OCI-LY3 (cell line): Measurements from ENCODE around the gene FBN2.

Source experiments
- CTCF ChIP-seq: fragments of 200-600, 300-600 bp; sonication (generic); IDR thresholded peaks from 2 replicates; pipeline ENCODE4 v1.5.1; 2014; ENCODE audit warnings: antibody characterized with exemption, low read length, low read depth
- EZH2phosphoT487 ChIP-seq: fragments of 200-600 bp; shearing (Covaris generic); IDR thresholded peaks from 2 replicates; pipeline ENCODE4 v1.6.1; 2018; ENCODE audit warnings: antibody characterized with exemption, mixed run types, low read depth

DNA sequence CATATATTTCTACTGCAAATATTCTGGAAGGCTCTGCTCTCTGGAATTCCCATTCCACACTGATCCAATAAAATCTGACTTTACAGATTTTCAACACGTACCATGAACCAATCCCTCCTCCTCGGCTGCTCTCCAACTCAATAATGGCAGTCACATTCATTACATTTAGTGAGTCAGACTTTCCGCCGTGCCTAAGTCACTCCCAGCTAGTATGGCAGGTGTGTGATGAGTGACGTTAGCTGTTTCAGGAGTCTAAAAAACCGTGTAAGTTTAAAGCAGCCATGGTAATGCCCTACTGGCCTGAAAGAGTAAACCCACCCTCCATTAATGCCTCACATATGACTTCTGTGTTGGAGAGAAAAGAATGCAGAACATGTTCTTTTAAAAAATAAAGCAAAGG, 3.3 kb downstream of the FBN2 start:
- TF ChIP-seq CTCF (no peak), EZH2phosphoT487 (no peak)
